HG03432 (cell line): Measurements from ENCODE around the gene IFNAR1.

Experiments used
- ATAC-seq: cut with Tn5 transposase; IDR thresholded peaks from one replicate; pipeline ENCODE4 v1.9.1; 2021; ENCODE audit warnings: mild to moderate bottlenecking, moderate library complexity; ENCODE audit not compliant: unreplicated experiment

IFNAR1 gene

GRCh38 chr21:33397717-33398116 lies 72.9 kb downstream of the IFNAR1 start:
- ATAC-seq, result no peak

DNA sequence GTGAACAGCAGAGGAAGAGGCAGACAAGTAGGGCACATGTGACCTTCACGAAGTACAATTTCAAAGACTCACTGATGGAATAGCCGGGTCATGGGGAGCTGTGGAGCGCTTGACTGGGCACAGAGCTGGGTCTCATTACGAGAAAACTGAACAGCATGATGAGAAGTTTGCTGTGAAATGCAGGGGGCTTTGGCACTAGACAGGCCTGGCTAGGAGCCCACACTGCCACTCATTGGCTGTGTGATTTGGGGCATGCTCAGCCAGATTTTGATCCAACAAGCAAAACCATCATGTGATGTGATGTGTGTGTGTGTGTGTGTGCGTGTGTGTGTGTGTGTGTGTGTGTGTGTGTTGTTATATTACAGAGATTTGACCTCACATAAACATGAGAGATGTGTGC lies 73.6 kb downstream of the IFNAR1 start:
- no peak for ATAC-seq

GRCh38 chr21:33401630-33401992 lies 76.8 kb downstream of the IFNAR1 start:
- ATAC-seq, result no peak

DNA sequence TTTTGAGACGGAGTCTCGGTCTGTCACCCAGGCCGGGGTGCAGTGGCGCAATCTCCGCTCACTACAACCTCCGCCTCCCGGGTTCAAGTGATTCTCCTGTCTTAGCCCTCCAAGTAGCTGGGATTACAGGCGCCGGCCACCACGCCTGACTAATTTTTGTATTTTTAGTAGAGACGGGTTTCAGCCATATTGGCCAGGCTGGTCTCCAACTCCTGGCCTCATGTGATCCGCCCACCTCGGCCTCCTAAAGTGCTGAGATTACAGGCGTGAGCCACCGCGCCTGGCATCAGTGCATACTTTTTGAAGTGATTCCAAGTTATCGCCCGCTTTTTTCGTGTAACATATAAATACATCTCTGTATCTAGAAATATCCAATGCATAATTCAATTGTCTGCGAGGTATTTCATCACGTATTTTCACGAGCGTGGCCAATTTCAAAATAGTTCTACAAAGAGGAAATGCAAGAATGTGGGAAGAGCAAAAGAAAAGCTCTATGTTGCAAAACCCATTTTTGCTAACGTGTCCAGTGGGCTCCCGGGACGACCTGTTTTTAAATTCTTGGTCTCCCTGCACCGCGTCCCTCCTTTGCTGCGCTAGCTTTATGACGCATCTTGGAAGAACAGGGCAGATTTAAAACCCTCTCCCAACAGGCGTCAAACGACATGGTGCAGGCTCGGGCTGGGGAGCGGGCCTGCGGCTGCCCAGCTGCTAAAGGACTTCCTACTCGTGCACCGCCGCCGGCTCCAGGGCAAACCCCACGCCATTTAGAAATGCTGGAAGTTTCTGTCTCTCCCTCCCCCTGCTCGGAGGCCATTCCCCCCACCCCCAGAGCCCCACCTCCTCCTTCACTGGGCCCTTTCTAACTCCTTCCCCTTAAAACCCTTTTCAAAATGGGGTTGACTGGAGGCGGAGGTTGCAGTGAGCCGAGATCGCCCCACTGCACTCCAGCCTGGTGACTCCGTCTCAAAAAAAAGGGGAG lies 77.5 kb downstream of the IFNAR1 start:
- ATAC-seq, result no peak

GRCh38 chr21:33403128-33403785 lies 78.5 kb downstream of the IFNAR1 start, which contains the start of gene IFNGR2:
Gene IFNGR2, plus strand, starts transcription at chr21:33403413. Its CDS starts 131 bp downstream, at chr21:33403544.
- peak; percentile 44 for ATAC-seq

- ATAC-seq, result peak; percentile 37
Observed at GRCh38 chr21:33403786-33404585, 79.2 kb downstream of the IFNAR1 start.

GRCh38 chr21:33406493-33406892 lies 81.7 kb downstream of the IFNAR1 start:
- ATAC-seq, result no peak
